K562 treated with DMSO at 1 percent for 48 hours (cell line): ENCODE data around the gene ZNF229. TPM values are rescaled to one million over a fixed set of nuclear protein-coding genes. Genes with fewer than 3 reads are reported as not detected.

Experiments used
- total RNA-seq: library from RNA; unstranded; fragments of 300-600 nt; gene quantifications from 2 replicates; pipeline ENCODE4 v1.2.3, GENCODE V29; 2022; ENCODE audit warnings: low replicate concordance; ENCODE audit errors: extremely low read depth

Gene ZNF229
- total RNA-seq: not detected in 2 replicates

DNA sequence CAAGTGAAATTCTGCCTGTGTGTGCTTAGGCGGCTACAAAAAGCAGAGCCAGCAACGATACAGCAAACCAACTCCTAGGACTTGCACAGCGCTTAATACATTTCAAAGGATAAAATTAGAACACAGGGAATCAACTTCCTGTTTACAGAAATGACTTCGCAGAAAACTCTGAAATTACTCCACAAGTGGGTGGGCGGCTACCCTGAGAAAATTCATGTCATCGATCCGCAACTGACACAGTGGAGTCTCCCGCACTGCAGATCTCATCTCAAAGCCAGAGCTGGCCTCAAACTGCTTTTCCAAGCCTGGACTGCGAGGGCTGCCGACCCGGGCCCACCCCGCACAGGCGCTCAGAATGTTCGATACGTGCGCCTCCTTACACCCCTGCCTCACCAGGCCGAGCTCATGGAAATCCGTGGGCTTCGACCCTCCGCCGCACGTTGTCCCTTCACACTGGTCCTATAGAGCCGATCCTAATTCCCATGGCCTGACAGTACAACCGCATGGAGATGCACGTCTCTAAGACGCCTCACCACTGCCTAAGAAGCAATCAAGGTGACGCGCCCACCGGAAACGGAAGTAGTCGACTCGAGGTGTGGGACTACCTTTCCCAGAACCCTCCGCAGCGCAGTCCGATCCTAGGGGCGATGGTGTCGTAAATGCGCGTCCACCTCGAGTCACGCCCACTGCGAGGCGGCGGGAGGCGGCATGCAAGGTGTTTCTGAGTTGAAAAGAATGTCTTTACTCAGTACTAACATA lies at the start of gene ZNF229:
Gene ZNF229, minus strand, starts transcription at position 557 of the 759 bp plus-strand sequence. CDS start 5,625 bp downstream, outside the sequence.

GRCh38 chr19:44401139-44402115 lies 46.8 kb downstream of the ZNF229 start, which contains the start of gene ZNF285:
Gene ZNF285 (minus strand): TSS chr19:44401608. CDS start chr19:44397213, 4,395 bp downstream.

Other genes with a start within 250 kb of the ZNF229 start
- gene ZNF227, start 235.9 kb downstream of the ZNF229 start, total RNA-seq: not detected in 2 replicates
- not detected in 2 replicates for gene ZNF233, start 188.6 kb downstream of the ZNF229 start, total RNA-seq
- gene ZNF235, start 143.4 kb downstream of the ZNF229 start, total RNA-seq: not detected in 2 replicates
- gene ZNF112, start 91.8 kb downstream of the ZNF229 start, total RNA-seq: not detected in 2 replicates
- gene ZNF285, start 46.9 kb downstream of the ZNF229 start, total RNA-seq: not detected in 2 replicates
- gene ZNF180, start 52.0 kb upstream of the ZNF229 start, total RNA-seq: not detected in 2 replicates
- gene CEACAM20, start 81.2 kb upstream of the ZNF229 start, total RNA-seq: not detected in 2 replicates
- not detected in 2 replicates for gene IGSF23, start 165.1 kb upstream of the ZNF229 start, total RNA-seq
- gene PVR, start 195.4 kb upstream of the ZNF229 start, total RNA-seq: not detected in 2 replicates
- gene CEACAM19, start 223.0 kb upstream of the ZNF229 start, total RNA-seq: not detected in 2 replicates